HepG2 (cell line): Measurements from ENCODE around the gene CDKN2A. TPM values are rescaled to one million over a fixed set of nuclear protein-coding genes. Genes with fewer than 3 reads are reported as not detected.

Source experiments
- CC2D1A ChIP-seq: sonication (generic); formaldehyde crosslinking; IDR thresholded peaks from 2 replicates; pipeline ENCODE4 v1.8.1; 2023; ENCODE audit warnings: mild to moderate bottlenecking, missing genetic modification reagents
- CENPX ChIP-seq: sonication (generic); formaldehyde crosslinking; IDR thresholded peaks from 2 replicates; pipeline ENCODE4 v1.9.0; 2021; ENCODE audit warnings: mild to moderate bottlenecking, missing genetic modification reagents, moderate library complexity
- CERS6 ChIP-seq: sonication (generic); formaldehyde crosslinking; IDR thresholded peaks from 2 replicates; pipeline ENCODE4 v1.5.0; 2020; ENCODE audit warnings: missing genetic modification reagents
- CTCF ChIP-seq: sonication (generic); formaldehyde crosslinking; IDR thresholded peaks from 2 replicates; pipeline ENCODE4 v1.5.0; 2020; ENCODE audit warnings: mild to moderate bottlenecking, missing genetic modification reagents, moderate library complexity
- ELK4 ChIP-seq: sonication (generic); formaldehyde crosslinking; IDR thresholded peaks from 2 replicates; pipeline ENCODE4 v1.9.0; 2021; ENCODE audit warnings: missing genetic modification reagents, borderline replicate concordance
- ETV5 ChIP-seq: IDR thresholded peaks from 2 replicates; pipeline ENCODE4 v1.6.1; 2018; ENCODE audit warnings: missing biosample characterization, missing genetic modification reagents, inconsistent platforms, borderline replicate concordance
- HNRNPK ChIP-seq: fragments of 200-400 bp; formaldehyde crosslinking; IDR thresholded peaks from 2 replicates; pipeline ENCODE4 v1.6.1; 2018; ENCODE audit warnings: low read length, low read depth, moderate library complexity, mild to moderate bottlenecking; ENCODE audit not compliant: poor library complexity, severe bottlenecking
- KDM2A ChIP-seq: sonication (generic); formaldehyde crosslinking; IDR thresholded peaks from 2 replicates; pipeline ENCODE4 v1.4.0; 2020; ENCODE audit warnings: low read depth, missing genetic modification reagents, borderline replicate concordance
- MAX ChIP-seq: IDR thresholded peaks from 2 replicates; pipeline ENCODE4 v1.6.1; 2012; ENCODE audit warnings: inconsistent platforms
- MLXIP ChIP-seq: sonication (generic); formaldehyde crosslinking; IDR thresholded peaks from 2 replicates; pipeline ENCODE4 v1.9.0; 2021; ENCODE audit warnings: missing genetic modification reagents, borderline replicate concordance
- NONO ChIP-seq, 2 experiments: fragments of 450-650 bp in 1 of 2; sonication (generic) in 1 of 2; formaldehyde crosslinking in 1 of 2; IDR thresholded peaks in 1 of 2; conservative IDR thresholded peaks in 1 of 2; 2 replicates each; pipeline versions ENCODE4 v1.6.1 to v1.8.0; 2017 to 2022; ENCODE audit warnings: mild to moderate bottlenecking in 1 of 2, missing genetic modification reagents in 1 of 2, moderate library complexity in 1 of 2
- PBX3 ChIP-seq: sonication (generic); formaldehyde crosslinking; IDR thresholded peaks from 2 replicates; pipeline ENCODE4 v1.8.1; 2023; ENCODE audit warnings: missing genetic modification reagents, inconsistent platforms, borderline replicate concordance
- PCBP1 ChIP-seq: fragments of 200-400 bp; formaldehyde crosslinking; IDR thresholded peaks from 2 replicates; pipeline ENCODE4 v1.6.1; 2017; ENCODE audit warnings: mild to moderate bottlenecking, low read depth, low read length, borderline replicate concordance
- ZNF12 ChIP-seq: sonication (generic); formaldehyde crosslinking; IDR thresholded peaks from 2 replicates; pipeline ENCODE4 v1.5.0; 2020; ENCODE audit warnings: missing genetic modification reagents
- ZNF800 ChIP-seq: sonication (generic); formaldehyde crosslinking; IDR thresholded peaks from 2 replicates; pipeline ENCODE4 v1.4.0; 2020; ENCODE audit warnings: missing genetic modification reagents
- polyA plus RNA-seq, 8 experiments: library from polyadenylated mRNA; depleted of rRNA in 3 of 8; stranded (reverse) in 7 of 8; unstranded in 1 of 8; fragments of >200 nt; fragmentation: Illumina TruSeq in 4 of 8; extraction: Trizol in 4 of 8; gene quantifications; 2 replicates each; pipeline versions ENCODE4 v1.2.1 to v1.2.3, GENCODE V29; 2011 to 2016; ENCODE audit warnings: low read depth in 4 of 8, missing spikeins in 1 of 8, mixed read lengths in 1 of 8; ENCODE audit not compliant: insufficient read depth in 1 of 8
- total RNA-seq, 5 experiments: library from RNA; depleted of rRNA; stranded (reverse); fragments of >200 nt; fragmentation: Illumina TruSeq; extraction: Trizol; gene quantifications; 2 replicates each; pipeline ENCODE4 v1.2.3, GENCODE V29; 2016; ENCODE audit warnings: low read depth in 1 of 5

CDKN2A gene
- total and polyA plus RNA-seq, 2 of the 13 experiments (the other 11 are each of a cell fraction or from before 2014, with no cell fraction given) = 4.2 to 4.8 TPM

GRCh38 chr9:21993893-21994555, at the start of gene CDKN2A (continued):
- no peak for TF ChIP-seq PBX3 (CRISPR knock-in tag)
- no peak for TF ChIP-seq ETV5
- no peak for TF ChIP-seq CERS6
- no peak for TF ChIP-seq CC2D1A
- TF ChIP-seq ZNF800 (CRISPR knock-in tag) = peak; percentile 92
- TF ChIP-seq MAX = 0 out of 2 replicates have a peak, but pooled peaks have one; percentile 20
- TF ChIP-seq KDM2A (CRISPR knock-in tag) = peak; percentile 56; the same call in 1 of the 2 replicates
- no peak for TF ChIP-seq MLXIP
- TF ChIP-seq PCBP1 = no peak
- TF ChIP-seq ELK4 (CRISPR knock-in tag) = no peak
- TF ChIP-seq CTCF (CRISPR knock-in tag) = peak; percentile 29
- no peak for TF ChIP-seq ZNF12 (CRISPR knock-in tag)
- TF ChIP-seq CENPX = no peak
- peak; percentile 94 for TF ChIP-seq HNRNPK
- TF ChIP-seq NONO (IDR thresholded peaks at IDR 0.05) = no peak
- TF ChIP-seq NONO (CRISPR knock-in tag; conservative IDR thresholded peaks at IDR 0.05) = 0 out of 2 replicates have a peak, but pooled peaks have one; percentile 0
